DND-41 (cell line): ENCODE data around the gene TFF3.

Experiments used
- ATAC-seq: fragments of 200-7000 bp; cut with Tn5 transposase; 3 replicates; pipeline ENCODE4 v1.9.1; 2021; ENCODE audit warnings: low read depth; ENCODE audit not compliant: insufficient read depth
- DNase-seq: peaks from one replicate; pipeline ENCODE4 v3.0.0-alpha.2; 2020
- H2AFZ ChIP-seq: 2 replicates; pipeline ENCODE4 v1.6.0; 2012; ENCODE audit warnings: low read depth, low read length
- H3K27ac ChIP-seq: 2 replicates; pipeline ENCODE4 v1.5.1; 2012; ENCODE audit warnings: low read length, inconsistent platforms
- H3K27me3 ChIP-seq: fragments of 200-600 bp; sonication (generic); 2 replicates; pipeline ENCODE4 v1.6.0; 2012; ENCODE audit warnings: low read length, mild to moderate bottlenecking, inconsistent platforms; ENCODE audit not compliant: insufficient read depth, poor library complexity
- H3K36me3 ChIP-seq: 2 replicates; pipeline ENCODE4 v1.5.1; 2012; ENCODE audit warnings: low read length, inconsistent platforms; ENCODE audit not compliant: insufficient read depth
- H3K4me1 ChIP-seq: 2 replicates; pipeline ENCODE4 v1.5.1; 2012; ENCODE audit warnings: mild to moderate bottlenecking, low read length; ENCODE audit not compliant: insufficient read depth
- H3K4me2 ChIP-seq: 2 replicates; pipeline ENCODE4 v1.6.0; 2012; ENCODE audit warnings: mild to moderate bottlenecking, moderate library complexity, low read length, inconsistent platforms; ENCODE audit not compliant: insufficient read depth
- H3K4me3 ChIP-seq, 2 experiments: fragments of 200-600 bp in 1 of 2; shearing (Covaris generic) in 1 of 2; 2 replicates each; pipeline ENCODE4 v1.5.1; 2012 to 2016; ENCODE audit warnings: inconsistent platforms in 2 of 2, low read length in 2 of 2, mild to moderate bottlenecking in 2 of 2, low read depth in 1 of 2, moderate library complexity in 1 of 2
- H3K79me2 ChIP-seq: 2 replicates; pipeline ENCODE4 v1.6.0; 2012; ENCODE audit warnings: low read length, inconsistent platforms; ENCODE audit not compliant: insufficient read depth
- H3K9ac ChIP-seq: 2 replicates; pipeline ENCODE4 v1.6.0; 2012; ENCODE audit warnings: low read depth, mild to moderate bottlenecking, inconsistent platforms, low read length, moderate library complexity
- H3K9me3 ChIP-seq: 2 replicates; pipeline ENCODE4 v1.5.1; 2012; ENCODE audit warnings: low read length, moderate library complexity, mild to moderate bottlenecking, inconsistent platforms; ENCODE audit not compliant: insufficient read depth, severe bottlenecking
- H4K20me1 ChIP-seq: 2 replicates; pipeline ENCODE4 v1.6.0; 2012; ENCODE audit warnings: low read length; ENCODE audit not compliant: insufficient read depth
- CTCF ChIP-seq: IDR thresholded peaks from 2 replicates; pipeline ENCODE4 v1.5.1; 2012; ENCODE audit warnings: borderline replicate concordance, low read length, moderate library complexity, mild to moderate bottlenecking; ENCODE audit not compliant: poor library complexity, severe bottlenecking; ENCODE audit errors: extremely low read depth
- EZH2 ChIP-seq: IDR thresholded peaks from 3 replicates; pipeline ENCODE4 v1.6.1; 2012; ENCODE audit warnings: borderline replicate concordance, low read depth, mild to moderate bottlenecking, moderate library complexity, low read length, inconsistent platforms; ENCODE audit not compliant: severe bottlenecking

The TFF3 gene

GRCh38 chr21:42330380-42331371 lies 15.5 kb upstream of the TFF3 start:
- H3K36me3 ChIP-seq = no peaks in the 10 kb centered on the region
- no peak overlapping the region for H3K9ac ChIP-seq
- ATAC-seq = no peak
- no peak overlapping the region for H2AFZ ChIP-seq
- TF ChIP-seq EZH2 = no peak
- TF ChIP-seq CTCF = no peak
- peaks cover 10% of the 10 kb centered on the region for H3K9me3 ChIP-seq
- no peaks in the 10 kb centered on the region for H4K20me1 ChIP-seq
- no peaks in the 10 kb centered on the region for H3K27me3 ChIP-seq
- no peaks in the 10 kb centered on the region for H3K79me2 ChIP-seq
- no peak overlapping the region for H3K27ac ChIP-seq
- no peak overlapping the region for H3K4me2 ChIP-seq
- H3K4me1 ChIP-seq = no peaks in the 10 kb centered on the region
- DNase-seq = no peak
- no peak overlapping the region for H3K4me3 ChIP-seq

- Histone ChIP-seq H3K27me3 (no peaks in the 10 kb centered on the region), H3K27ac (no peak overlapping the region), H3K4me2 (no peak overlapping the region), H3K36me3 (no peaks in the 10 kb centered on the region), H3K4me1 (no peaks in the 10 kb centered on the region), H3K4me3 (no peak overlapping the region), H3K9ac (no peak overlapping the region), H3K9me3 (no peaks in the 10 kb centered on the region), H4K20me1 (no peaks in the 10 kb centered on the region), H2AFZ (no peak overlapping the region), H3K79me2 (no peaks in the 10 kb centered on the region)
- no peak for DNase-seq
- no peak for ATAC-seq
- TF ChIP-seq EZH2 = no peak
- TF ChIP-seq CTCF = no peak
Measured at GRCh38 chr21:42324896-42325295, 9.7 kb upstream of the TFF3 start.

GRCh38 chr21:42321845-42322244 lies 6.6 kb upstream of the TFF3 start:
- H3K9ac ChIP-seq = no peak overlapping the region
- no peak for TF ChIP-seq CTCF
- no peak for TF ChIP-seq EZH2

More at GRCh38 chr21:42321845-42322244, 6.6 kb upstream of the TFF3 start:
- no peak for ATAC-seq
- Histone ChIP-seq H3K27ac (no peak overlapping the region), H3K4me3 (no peak overlapping the region), H3K4me1 (no peaks in the 10 kb centered on the region), H3K9me3 (no peaks in the 10 kb centered on the region), H2AFZ (no peak overlapping the region), H3K4me2 (no peak overlapping the region), H3K27me3 (no peaks in the 10 kb centered on the region), H4K20me1 (no peaks in the 10 kb centered on the region), H3K36me3 (no peaks in the 10 kb centered on the region), H3K79me2 (no peaks in the 10 kb centered on the region)
- no peak for DNase-seq
